SK-N-SH (cell line): ENCODE measurements around the gene EMX2. TPM values are rescaled to one million over a fixed set of nuclear protein-coding genes. Genes with fewer than 3 reads are reported as not detected.

Source experiments
- CTCF ChIA-PET: fragments of 300-600, 350-600 bp; formaldehyde crosslinking; extraction: SDS; loops from one replicate; lab custom pipeline; 2021; lab: Yijun Ruan, JAX
- POLR2A ChIA-PET: fragments of 350-600 bp; sonication (Branson Sonifier 250); formaldehyde crosslinking; extraction: SDS; loops from one replicate; lab custom pipeline; 2020; ENCODE audit warnings: antibody characterized with exemption, inconsistent platforms; lab: Yijun Ruan, JAX
- DNase-seq: peaks from one replicate; pipeline ENCODE4 v3.0.0; 2012
- H2AFZ ChIP-seq: fragments of 200-600 bp; sonication (generic); 2 replicates; pipeline ENCODE4 v1.8.1; 2016; ENCODE audit warnings: antibody characterized with exemption, mild to moderate bottlenecking, low read depth
- H3F3A ChIP-seq: fragments of 200-600 bp; sonication (generic); replicated peaks from 2 replicates; pipeline ENCODE3; 2016; ENCODE audit warnings: antibody characterized with exemption, mild to moderate bottlenecking; ENCODE audit not compliant: insufficient read depth
- H3K27ac ChIP-seq, 2 experiments: fragments of 200-500 bp in 1 of 2; fragments of 200-600 bp in 1 of 2; sonication (Bioruptor generic) in 1 of 2; sonication (generic), shearing (Covaris generic) in 1 of 2; 2 replicates each; pipeline versions ENCODE4 v1.5.1 to v1.6.1; 2014 to 2016; ENCODE audit warnings: low read depth in 2 of 2, inconsistent platforms in 1 of 2, low read length in 1 of 2, mild to moderate bottlenecking in 1 of 2, mixed read lengths in 1 of 2
- H3K27me3 ChIP-seq: fragments of 200-600 bp; sonication (generic), shearing (Covaris generic); 2 replicates; pipeline ENCODE4 v1.6.1; 2016; ENCODE audit warnings: mixed run types; ENCODE audit not compliant: insufficient read depth
- H3K36me3 ChIP-seq, 2 experiments: fragments of 200-500 bp in 1 of 2; fragments of 200-600 bp in 1 of 2; sonication (Bioruptor generic) in 1 of 2; sonication (generic) in 1 of 2; replicated peaks in 1 of 2; 2 replicates each; pipeline versions ENCODE3 to v1.5.1; 2014 to 2016; ENCODE audit warnings: low read length in 1 of 2, mild to moderate bottlenecking in 1 of 2; ENCODE audit not compliant: insufficient read depth in 2 of 2, control insufficient read depth in 1 of 2
- H3K4me1 ChIP-seq, 2 experiments: fragments of 200-500 bp in 1 of 2; fragments of 200-600 bp in 1 of 2; sonication (Bioruptor generic) in 1 of 2; sonication (generic), shearing (Covaris generic) in 1 of 2; 2 replicates each; pipeline versions ENCODE4 v1.5.1 to v1.6.1; 2014 to 2016; ENCODE audit warnings: low read depth in 1 of 2, low read length in 1 of 2, mixed run types in 1 of 2; ENCODE audit not compliant: insufficient read depth in 2 of 2, control insufficient read depth in 1 of 2
- H3K4me2 ChIP-seq: fragments of 200-600 bp; sonication (generic), shearing (Covaris generic); 2 replicates; pipeline ENCODE4 v1.6.1; 2017; ENCODE audit warnings: mixed run types
- H3K4me3 ChIP-seq, 2 experiments: fragments of 200-500 bp in 1 of 2; fragments of 200-600 bp in 1 of 2; sonication (Bioruptor generic) in 1 of 2; sonication (generic), shearing (Covaris generic) in 1 of 2; 2 replicates each; pipeline versions ENCODE4 v1.5.1 to v1.8.1; 2014 to 2016; ENCODE audit warnings: low read depth in 2 of 2, inconsistent platforms in 1 of 2, low read length in 1 of 2, mild to moderate bottlenecking in 1 of 2, mixed read lengths in 1 of 2, moderate library complexity in 1 of 2
- H3K79me2 ChIP-seq: fragments of 200-600 bp; sonication (generic); 2 replicates; pipeline ENCODE4 v1.8.1; 2017; ENCODE audit warnings: mild to moderate bottlenecking; ENCODE audit not compliant: insufficient read depth
- H3K9ac ChIP-seq: fragments of 200-600 bp; sonication (generic); 2 replicates; pipeline ENCODE4 v1.6.1; 2017; ENCODE audit warnings: mixed run types
- H3K9me2 ChIP-seq: fragments of 200-600 bp; sonication (generic); 2 replicates; pipeline ENCODE4 v1.6.1; 2017; ENCODE audit warnings: mixed run types
- H3K9me3 ChIP-seq: fragments of 200-600 bp; sonication (generic); 2 replicates; pipeline ENCODE4 v1.6.1; 2017; ENCODE audit warnings: mixed run types, mild to moderate bottlenecking, moderate library complexity
- H4K20me1 ChIP-seq: fragments of 200-600 bp; sonication (generic); 2 replicates; pipeline ENCODE4 v1.6.1; 2017; ENCODE audit warnings: mild to moderate bottlenecking, mixed run types; ENCODE audit not compliant: insufficient read depth
- CHD2 ChIP-seq: fragments of 150-350 bp; IDR thresholded peaks from 2 replicates; pipeline ENCODE4 v1.6.1; 2018; ENCODE audit warnings: low read length; ENCODE audit not compliant: partially characterized antibody
- EP300 ChIP-seq, 2 experiments: IDR thresholded peaks; 2 replicates each; pipeline versions ENCODE4 v1.4.0 to v1.6.1; 2012; ENCODE audit warnings: borderline replicate concordance in 1 of 2, low read depth in 1 of 2, low read length in 1 of 2
- FOSL2 ChIP-seq: IDR thresholded peaks from 2 replicates; pipeline ENCODE4 v1.4.0; 2012; ENCODE audit warnings: low read depth, mild to moderate bottlenecking, moderate library complexity, borderline replicate concordance
- FOXJ3 ChIP-seq: sonication (generic); formaldehyde crosslinking; IDR thresholded peaks from 2 replicates; pipeline ENCODE4 v1.5.1; 2020; ENCODE audit warnings: mild to moderate bottlenecking, missing genetic modification reagents
- FOXM1 ChIP-seq: IDR thresholded peaks from 2 replicates; pipeline ENCODE4 v1.4.0; 2012; ENCODE audit warnings: low read depth, mild to moderate bottlenecking
- GABPA ChIP-seq: IDR thresholded peaks from 2 replicates; pipeline ENCODE4 v1.4.0; 2012; ENCODE audit warnings: low read depth, mild to moderate bottlenecking
- IRF3 ChIP-seq: fragments of 150-350 bp; IDR thresholded peaks from 2 replicates; pipeline ENCODE4 v1.6.1; 2016; ENCODE audit warnings: mild to moderate bottlenecking, low read depth, low read length
- JUND ChIP-seq: IDR thresholded peaks from 2 replicates; pipeline ENCODE4 v1.4.0; 2012
- MAX ChIP-seq: IDR thresholded peaks from 2 replicates; pipeline ENCODE4 v1.4.0; 2012; ENCODE audit warnings: low read depth
- MXI1 ChIP-seq: IDR thresholded peaks from 2 replicates; pipeline ENCODE4 v1.6.1; 2012; ENCODE audit warnings: mild to moderate bottlenecking, low read depth, low read length, improper control_type of control experiment
- RCOR1 ChIP-seq: fragments of 150-350 bp; IDR thresholded peaks from 2 replicates; pipeline ENCODE4 v1.6.1; 2017; ENCODE audit warnings: antibody characterized with exemption, low read length
- SIN3A ChIP-seq: IDR thresholded peaks from 2 replicates; pipeline ENCODE4 v1.6.1; 2012; ENCODE audit warnings: low read depth, mild to moderate bottlenecking, low read length, moderate library complexity, borderline replicate concordance
- SMC3 ChIP-seq: IDR thresholded peaks from 2 replicates; pipeline ENCODE4 v1.6.1; 2012; ENCODE audit warnings: low read depth, low read length, improper control_type of control experiment
- TCF12 ChIP-seq: IDR thresholded peaks from 2 replicates; pipeline ENCODE4 v1.4.0; 2012
- TEAD4 ChIP-seq: IDR thresholded peaks from 2 replicates; pipeline ENCODE4 v1.4.0; 2012; ENCODE audit warnings: mild to moderate bottlenecking, borderline replicate concordance; ENCODE audit not compliant: insufficient read depth
- YY1 ChIP-seq: IDR thresholded peaks from 2 replicates; pipeline ENCODE4 v1.4.0; 2012; ENCODE audit warnings: low read depth, mild to moderate bottlenecking
- WGBS: methylation state at CpG from one replicate; pipeline ENCODE4 v1.1.6; 2017; ENCODE audit warnings: low lambda C conversion rate; 5-methylcytosine and 5-hydroxymethylcytosine counted together
- polyA plus RNA-seq, 3 experiments: library from polyadenylated mRNA; depleted of rRNA; stranded (reverse); fragments of >200 nt; gene quantifications; 2 replicates each; pipeline ENCODE4 v1.2.3, GENCODE V29; 2012
- TF ChIP-seq, protein P1 (sequence below): IDR thresholded peaks from 2 replicates; pipeline ENCODE4 v1.4.0; 2012; ENCODE audit warnings: low read depth, borderline replicate concordance
- TF ChIP-seq, protein P2 (sequence below): fragments of 200-600 bp; sonication (generic); IDR thresholded peaks from 2 replicates; pipeline ENCODE4 v1.6.1; 2017; ENCODE audit warnings: antibody characterized with exemption, mild to moderate bottlenecking, moderate library complexity
- TF ChIP-seq, protein P3 (sequence below): IDR thresholded peaks from 2 replicates; pipeline ENCODE4 v1.4.0; 2012; ENCODE audit warnings: low read depth, borderline replicate concordance

EMX2 gene
- polyA plus RNA-seq, 1 of the 3 experiments (the other 2 are of a cell fraction), result not detected

- TF ChIP-seq JUND, result no peak
- no peak for TF ChIP-seq FOSL2
- no peak for TF ChIP-seq RCOR1
- no peak for TF ChIP-seq TEAD4
- no peak for TF ChIP-seq CHD2
- TF ChIP-seq, protein P1, sequence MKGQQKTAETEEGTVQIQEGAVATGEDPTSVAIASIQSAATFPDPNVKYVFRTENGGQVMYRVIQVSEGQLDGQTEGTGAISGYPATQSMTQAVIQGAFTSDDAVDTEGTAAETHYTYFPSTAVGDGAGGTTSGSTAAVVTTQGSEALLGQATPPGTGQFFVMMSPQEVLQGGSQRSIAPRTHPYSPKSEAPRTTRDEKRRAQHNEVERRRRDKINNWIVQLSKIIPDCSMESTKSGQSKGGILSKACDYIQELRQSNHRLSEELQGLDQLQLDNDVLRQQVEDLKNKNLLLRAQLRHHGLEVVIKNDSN, result no peak
- no peak for TF ChIP-seq SMC3
- no peak for TF ChIP-seq MAX
- no peak for TF ChIP-seq FOXM1
- no peak for TF ChIP-seq MXI1
- TF ChIP-seq, protein P2, sequence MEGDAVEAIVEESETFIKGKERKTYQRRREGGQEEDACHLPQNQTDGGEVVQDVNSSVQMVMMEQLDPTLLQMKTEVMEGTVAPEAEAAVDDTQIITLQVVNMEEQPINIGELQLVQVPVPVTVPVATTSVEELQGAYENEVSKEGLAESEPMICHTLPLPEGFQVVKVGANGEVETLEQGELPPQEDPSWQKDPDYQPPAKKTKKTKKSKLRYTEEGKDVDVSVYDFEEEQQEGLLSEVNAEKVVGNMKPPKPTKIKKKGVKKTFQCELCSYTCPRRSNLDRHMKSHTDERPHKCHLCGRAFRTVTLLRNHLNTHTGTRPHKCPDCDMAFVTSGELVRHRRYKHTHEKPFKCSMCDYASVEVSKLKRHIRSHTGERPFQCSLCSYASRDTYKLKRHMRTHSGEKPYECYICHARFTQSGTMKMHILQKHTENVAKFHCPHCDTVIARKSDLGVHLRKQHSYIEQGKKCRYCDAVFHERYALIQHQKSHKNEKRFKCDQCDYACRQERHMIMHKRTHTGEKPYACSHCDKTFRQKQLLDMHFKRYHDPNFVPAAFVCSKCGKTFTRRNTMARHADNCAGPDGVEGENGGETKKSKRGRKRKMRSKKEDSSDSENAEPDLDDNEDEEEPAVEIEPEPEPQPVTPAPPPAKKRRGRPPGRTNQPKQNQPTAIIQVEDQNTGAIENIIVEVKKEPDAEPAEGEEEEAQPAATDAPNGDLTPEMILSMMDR, result no peak
- TF ChIP-seq EP300 (IDR thresholded peaks at IDR 0.05; ENCODE audit: borderline replicate concordance in 1 of 2, low read depth in 1 of 2, low read length in 1 of 2), result no peak
- no peak for TF ChIP-seq GABPA
Observed at GRCh38 chr10:117511601-117512390, 30.8 kb upstream of the EMX2 start (continued).

DNA sequence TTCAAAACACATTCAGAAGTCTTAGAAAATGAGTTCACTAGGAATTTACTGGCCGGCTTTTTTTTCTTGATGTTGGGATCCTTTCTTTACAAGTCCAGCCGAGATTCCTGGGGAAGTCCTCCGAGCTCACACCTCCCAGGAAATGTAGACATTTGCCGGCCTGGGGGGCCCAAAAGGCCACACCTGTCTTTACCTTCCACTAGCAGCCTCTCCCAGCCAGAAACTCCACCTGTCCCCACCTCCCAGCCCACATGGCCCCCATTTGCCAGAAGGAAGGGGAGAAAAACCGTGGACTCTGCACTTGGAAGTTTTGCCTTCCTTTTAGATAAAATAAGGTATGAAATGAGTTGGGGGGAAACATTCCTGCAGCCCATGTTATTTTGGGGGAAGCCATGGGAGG, 27.6 kb upstream of the EMX2 start:
- Histone ChIP-seq H3K27me3 (no peaks in the 10 kb centered on the region; the same call in 1 of the 2 replicates), H4K20me1 (no peaks in the 10 kb centered on the region), H2AFZ (no peak overlapping the region), H3K36me3 (no peaks in the 10 kb centered on the region), H3K9ac (no peak overlapping the region), H3K9me3 (no peaks in the 10 kb centered on the region), H3K4me1 (peaks cover 0 to 6% of the 10 kb centered on the region in 2 experiments; a peak in 2 of 4 replicates), H3K4me2 (no peak overlapping the region), H3K79me2 (no peaks in the 10 kb centered on the region), H3K27ac (no peak overlapping the region), H3F3A (no peaks in the 10 kb centered on the region), H3K4me3 (no peak overlapping the region), H3K9me2 (no peaks in the 10 kb centered on the region)
- ChIA-PET POLR2A (no interaction called here), CTCF (interaction anchor here (0.6 to 2.2 kb wide), 7 partner anchors 8 to 726 kb away, joined by 3 to 6 read pairs (median 4); partner anchors contain the start of gene ENO4)
- TF ChIP-seq FOSL2, result no peak
- TF ChIP-seq, protein P3, sequence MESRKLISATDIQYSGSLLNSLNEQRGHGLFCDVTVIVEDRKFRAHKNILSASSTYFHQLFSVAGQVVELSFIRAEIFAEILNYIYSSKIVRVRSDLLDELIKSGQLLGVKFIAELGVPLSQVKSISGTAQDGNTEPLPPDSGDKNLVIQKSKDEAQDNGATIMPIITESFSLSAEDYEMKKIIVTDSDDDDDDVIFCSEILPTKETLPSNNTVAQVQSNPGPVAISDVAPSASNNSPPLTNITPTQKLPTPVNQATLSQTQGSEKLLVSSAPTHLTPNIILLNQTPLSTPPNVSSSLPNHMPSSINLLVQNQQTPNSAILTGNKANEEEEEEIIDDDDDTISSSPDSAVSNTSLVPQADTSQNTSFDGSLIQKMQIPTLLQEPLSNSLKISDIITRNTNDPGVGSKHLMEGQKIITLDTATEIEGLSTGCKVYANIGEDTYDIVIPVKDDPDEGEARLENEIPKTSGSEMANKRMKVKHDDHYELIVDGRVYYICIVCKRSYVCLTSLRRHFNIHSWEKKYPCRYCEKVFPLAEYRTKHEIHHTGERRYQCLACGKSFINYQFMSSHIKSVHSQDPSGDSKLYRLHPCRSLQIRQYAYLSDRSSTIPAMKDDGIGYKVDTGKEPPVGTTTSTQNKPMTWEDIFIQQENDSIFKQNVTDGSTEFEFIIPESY, result no peak
- TF ChIP-seq SIN3A, result no peak
- no peak for TF ChIP-seq IRF3
- TF ChIP-seq FOXJ3, result no peak
- no peak for TF ChIP-seq FOXM1
- no peak for TF ChIP-seq YY1
- TF ChIP-seq TCF12, result no peak
- no peak for TF ChIP-seq RCOR1
- DNase-seq, result no peak
- WGBS, result 12% methylated on average over 5 of the region's 5 CpGs
